Measurements from ENCODE around the gene HDAC11. TPM values are rescaled to one million over a fixed set of nuclear protein-coding genes. Genes with fewer than 3 reads are reported as not detected.

The HDAC11 gene
- total and polyA plus RNA-seq, 3 donors from 2014 or later: 33.1 to 97.7 (median 81.9) TPM

- Histone ChIP-seq H3K27ac (no peak overlapping the region), H3K9me3 (no peaks in the 10 kb centered on the region), H3K4me1 (peaks cover 10% of the 10 kb centered on the region), H3K27me3 (no peaks in the 10 kb centered on the region), H3K4me3 (no peak overlapping the region), H3K36me3 (ENCODE audit: low read depth, missing control alignments) (no peaks in the 10 kb centered on the region)
- WGBS, 2 donors: 80 to 86% methylated on average over 4 of the region's 4 CpGs
- TF ChIP-seq CTCF (IDR thresholded peaks at IDR 0.05): no peak
- no peak for TF ChIP-seq POLR2A (IDR thresholded peaks at IDR 0.05)
- no peak for DNase-seq
- intact Hi-C loops (cut with DNase I; ENCODE audit: low total_unique reads): no loop called here
Observed at GRCh38 chr3:13487403-13487802, 7.3 kb downstream of the HDAC11 start.

DNA sequence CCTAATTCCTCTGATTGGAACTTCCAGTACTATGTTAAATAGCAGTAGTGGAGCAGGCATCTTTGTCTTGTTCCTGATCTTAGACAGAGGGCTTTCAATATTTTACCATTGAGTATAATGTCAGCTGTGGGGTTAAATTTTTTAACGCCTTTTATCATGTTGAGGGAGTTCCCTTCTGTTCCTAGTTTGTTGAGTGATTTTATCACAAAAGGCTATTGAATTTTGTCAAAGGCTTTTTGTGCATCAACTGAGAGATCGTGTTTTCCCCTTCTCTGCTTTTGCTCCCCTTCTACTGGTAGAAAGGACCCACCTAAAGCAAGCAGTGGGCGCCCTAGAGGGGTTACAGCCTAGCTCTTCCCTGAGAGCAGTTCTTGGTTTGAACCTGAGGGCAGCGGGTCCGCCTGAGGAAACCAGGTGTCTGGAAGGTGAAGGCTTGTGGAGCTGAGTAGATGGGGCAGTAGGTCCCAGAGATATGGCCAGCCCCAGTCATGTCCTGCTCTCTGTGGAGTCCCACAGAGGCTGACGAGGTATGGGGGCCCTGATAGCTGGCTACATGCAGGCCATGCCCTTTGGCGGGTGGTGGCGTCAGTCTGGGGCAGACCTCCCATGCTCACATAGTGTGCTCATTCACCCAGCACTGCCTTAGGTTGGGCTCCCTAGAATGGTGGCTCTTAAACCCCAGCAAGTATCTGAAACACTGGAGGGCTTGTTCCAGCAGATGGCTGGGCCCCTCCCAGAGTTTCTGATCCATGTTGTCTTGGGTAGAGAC is 11.3 kb downstream of the HDAC11 start:
- no peak for DNase-seq
- intact Hi-C loops (cut with DNase I; ENCODE audit: low total_unique reads): no loop called here
- peaks cover 5% of the 10 kb centered on the region for H3K4me1 ChIP-seq

GRCh38 chr3:13492048-13492447 is 11.9 kb downstream of the HDAC11 start:
- H3K4me1 ChIP-seq: peaks cover 10% of the 10 kb centered on the region
- WGBS, 2 donors: 88 to 94% methylated on average over 6 of the region's 6 CpGs
- no peak for DNase-seq
- no peak overlapping the region for H3K27ac ChIP-seq
- intact Hi-C loops (cut with DNase I; ENCODE audit: low total_unique reads): no loop called here
- H3K9me3 ChIP-seq: no peaks in the 10 kb centered on the region
- H3K4me3 ChIP-seq: no peak overlapping the region
- no peaks in the 10 kb centered on the region for H3K27me3 ChIP-seq
- no peaks in the 10 kb centered on the region for H3K36me3 ChIP-seq (ENCODE audit: low read depth, missing control alignments)
- TF ChIP-seq CTCF (IDR thresholded peaks at IDR 0.05): no peak
- no peak for TF ChIP-seq POLR2A (IDR thresholded peaks at IDR 0.05)

More for the DNA sequence above, 11.3 kb downstream of the HDAC11 start:
- Histone ChIP-seq H3K36me3 (ENCODE audit: low read depth, missing control alignments) (no peaks in the 10 kb centered on the region), H3K27ac (no peak overlapping the region), H3K4me3 (no peak overlapping the region), H3K27me3 (no peaks in the 10 kb centered on the region), H3K9me3 (no peaks in the 10 kb centered on the region)
- WGBS, 2 donors: 88 to 96% methylated on average over 4 to 8 of the region's 8 CpGs
- TF ChIP-seq CTCF (IDR thresholded peaks at IDR 0.05): no peak
- no peak for TF ChIP-seq POLR2A (IDR thresholded peaks at IDR 0.05)

DNA sequence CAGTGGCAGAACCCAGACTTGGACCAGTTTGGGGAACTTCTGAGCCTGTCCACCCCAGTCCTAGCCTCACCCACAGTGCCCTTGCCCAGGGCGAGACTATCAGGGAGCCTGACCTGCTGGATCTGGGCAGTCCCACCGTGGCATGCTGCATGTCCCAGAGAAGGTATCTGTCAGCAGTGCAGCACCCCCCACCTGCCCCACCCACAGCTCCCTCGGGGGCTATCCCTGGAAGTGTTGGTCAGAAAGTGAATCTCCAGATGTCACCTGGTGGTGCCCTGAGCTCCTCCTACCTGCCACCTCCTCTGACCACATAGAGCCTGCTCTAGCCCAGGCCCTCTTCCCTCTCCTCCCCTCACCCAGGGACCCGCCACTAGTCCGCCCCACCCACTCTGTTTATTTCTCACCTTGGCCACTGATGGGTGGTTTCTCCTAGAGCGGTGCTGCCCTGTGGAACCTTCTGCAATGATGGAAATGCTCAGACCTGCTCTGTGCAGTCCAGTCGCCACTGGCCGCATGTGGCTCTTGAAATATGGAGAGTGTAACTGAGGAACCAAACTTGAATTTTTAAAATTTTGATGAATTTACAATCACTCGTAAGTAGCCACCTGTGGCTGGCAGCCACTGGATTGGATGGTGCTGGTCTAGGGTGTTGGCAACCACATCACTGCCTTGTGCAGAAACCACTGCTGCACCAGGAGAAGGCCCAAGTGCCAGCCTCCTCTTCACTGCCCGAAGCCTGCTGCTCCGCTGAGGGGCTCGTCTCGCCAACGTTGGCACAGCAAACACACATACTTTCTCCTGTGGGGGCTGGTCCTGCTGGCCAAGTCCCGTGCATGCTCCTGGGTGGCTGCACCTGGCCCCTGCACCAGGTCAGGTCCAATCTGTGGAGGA is 13.1 kb downstream of the HDAC11 start:
- TF ChIP-seq CTCF (IDR thresholded peaks at IDR 0.05) (no peak), POLR2A (IDR thresholded peaks at IDR 0.05) (no peak)
- 87 to 91% methylated on average over 11 to 15 of the region's 15 CpGs for WGBS, 2 donors
- H3K27me3 ChIP-seq: no peaks in the 10 kb centered on the region
- H3K4me1 ChIP-seq: peaks cover 10% of the 10 kb centered on the region
- intact Hi-C loops (cut with DNase I; ENCODE audit: low total_unique reads): no loop called here
- H3K9me3 ChIP-seq: no peaks in the 10 kb centered on the region
- no peaks in the 10 kb centered on the region for H3K36me3 ChIP-seq (ENCODE audit: low read depth, missing control alignments)
- no peak overlapping the region for H3K4me3 ChIP-seq
- H3K27ac ChIP-seq: no peak overlapping the region
- DNase-seq: no peak
